Hematopoietic multipotent progenitor cell treated with erythropoietin and hydrocortisone succinate and interleukin-3 and kit ligand, for 8 days (in vitro differentiated cells): ENCODE data around the gene CATSPERB.
A peak's percentile ranks its signal among the peaks of the same experiment; 100 is the strongest.
"Not testable (repeated sequence)": the region's sequence is repeated elsewhere in the genome, so short reads cannot be mapped to it uniquely, and the experiment has no call there.

Experiments used
- DNase-seq: peaks from one replicate; pipeline ENCODE4 v3.0.0-alpha.2; 2015

The CATSPERB gene

GRCh38 chr14:91667101-91667500 is 64.8 kb downstream of the CATSPERB start:
- not testable (repeated sequence) for DNase-seq

- DNase-seq = no peak
Measured at GRCh38 chr14:91660790-91661189, 71.1 kb downstream of the CATSPERB start.

GRCh38 chr14:91654836-91655235 is 77.0 kb downstream of the CATSPERB start:
- no peak for DNase-seq

GRCh38 chr14:91653451-91653850 is 78.4 kb downstream of the CATSPERB start:
- DNase-seq = no peak

- DNase-seq = peak; percentile 8
Measured at GRCh38 chr14:91649930-91650329, 82.0 kb downstream of the CATSPERB start.

- no peak for DNase-seq
Measured at GRCh38 chr14:91647856-91648255, 84.0 kb downstream of the CATSPERB start.

- no peak for DNase-seq
Measured at GRCh38 chr14:91636604-91637003, 95.3 kb downstream of the CATSPERB start.

- DNase-seq = no peak
Measured at GRCh38 chr14:91624757-91625156, 107.1 kb downstream of the CATSPERB start.

GRCh38 chr14:91614187-91614586 is 117.7 kb downstream of the CATSPERB start:
- DNase-seq = peak; percentile 28

GRCh38 chr14:91613459-91614112 is 118.3 kb downstream of the CATSPERB start:
- DNase-seq = no peak

GRCh38 chr14:91611528-91611927 is 120.4 kb downstream of the CATSPERB start:
- DNase-seq = no peak

- DNase-seq = no peak
Measured at GRCh38 chr14:91609161-91609560, 122.7 kb downstream of the CATSPERB start.

GRCh38 chr14:91607322-91608047 is 124.4 kb downstream of the CATSPERB start:
- no peak for DNase-seq

GRCh38 chr14:91606851-91607250 is 125.0 kb downstream of the CATSPERB start:
- no peak for DNase-seq

- not testable (repeated sequence) for DNase-seq
Measured at GRCh38 chr14:91604611-91605010, 127.3 kb downstream of the CATSPERB start.

- no peak for DNase-seq
Measured at GRCh38 chr14:91599994-91600393, 131.9 kb downstream of the CATSPERB start.

GRCh38 chr14:91595736-91596135 is 136.2 kb downstream of the CATSPERB start:
- no peak for DNase-seq

GRCh38 chr14:91593957-91594356 is 137.9 kb downstream of the CATSPERB start:
- DNase-seq = not testable (repeated sequence)

- no peak for DNase-seq
Measured at GRCh38 chr14:91586410-91586809, 145.5 kb downstream of the CATSPERB start.

- DNase-seq = no peak
Measured at GRCh38 chr14:91585856-91586255, 146.0 kb downstream of the CATSPERB start.

- DNase-seq = no peak
Measured at GRCh38 chr14:91582761-91583160, 149.1 kb downstream of the CATSPERB start.

- no peak for DNase-seq
Measured at GRCh38 chr14:91580876-91581577, 150.9 kb downstream of the CATSPERB start.

- no peak for DNase-seq
Measured at GRCh38 chr14:91577632-91578233, 154.2 kb downstream of the CATSPERB start.
